NAMALWA (cell line): ENCODE data around the gene CNTNAP1.

Source experiments
- DNase-seq: peaks from one replicate; pipeline ENCODE4 v3.0.0-alpha.2; 2015; ENCODE audit warnings: low spot score

CNTNAP1 gene

DNA sequence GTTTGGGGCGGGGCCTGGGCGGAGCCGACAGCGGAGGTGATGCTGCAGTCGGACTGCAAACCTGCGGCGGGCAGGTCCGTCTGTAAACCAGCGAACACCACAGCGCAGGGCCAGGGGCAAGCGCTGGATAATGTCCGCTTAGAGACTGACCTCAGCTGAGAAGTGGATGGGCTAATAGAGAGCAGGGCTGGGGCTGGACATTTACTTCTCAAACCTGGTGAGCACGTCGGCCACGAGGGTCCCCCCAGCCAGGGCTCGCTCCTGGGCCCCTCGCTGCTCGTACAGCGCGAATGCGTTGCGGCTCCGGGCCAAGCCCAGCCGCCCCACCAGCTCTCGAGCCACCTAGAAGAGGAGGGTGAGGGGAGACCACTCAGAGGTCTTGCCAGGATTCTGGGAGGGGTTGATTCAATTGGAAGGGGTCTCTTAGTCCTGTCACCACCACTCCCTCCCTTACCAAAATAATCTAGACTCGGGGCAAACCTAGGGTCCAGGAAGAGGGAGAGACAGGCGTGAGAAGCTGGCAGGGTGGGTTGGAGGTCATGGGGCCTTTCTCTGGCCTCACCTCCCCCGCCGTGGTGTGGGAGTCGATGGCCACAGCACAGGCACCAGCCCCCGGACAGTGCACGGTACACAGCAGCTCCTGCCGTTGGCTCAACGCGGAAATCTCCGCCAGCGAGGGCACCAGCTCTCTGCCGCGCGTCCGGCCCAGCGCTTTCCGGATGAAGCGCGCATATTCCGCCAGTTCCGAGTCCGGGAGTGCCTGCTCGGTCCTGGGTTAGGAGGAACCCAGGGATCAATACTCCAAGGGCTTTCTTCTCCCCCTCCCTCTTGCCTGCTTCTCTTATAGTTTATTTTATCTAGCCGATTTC, 11.3 kb upstream of the CNTNAP1 start:
- DNase-seq, result no peak

DNA sequence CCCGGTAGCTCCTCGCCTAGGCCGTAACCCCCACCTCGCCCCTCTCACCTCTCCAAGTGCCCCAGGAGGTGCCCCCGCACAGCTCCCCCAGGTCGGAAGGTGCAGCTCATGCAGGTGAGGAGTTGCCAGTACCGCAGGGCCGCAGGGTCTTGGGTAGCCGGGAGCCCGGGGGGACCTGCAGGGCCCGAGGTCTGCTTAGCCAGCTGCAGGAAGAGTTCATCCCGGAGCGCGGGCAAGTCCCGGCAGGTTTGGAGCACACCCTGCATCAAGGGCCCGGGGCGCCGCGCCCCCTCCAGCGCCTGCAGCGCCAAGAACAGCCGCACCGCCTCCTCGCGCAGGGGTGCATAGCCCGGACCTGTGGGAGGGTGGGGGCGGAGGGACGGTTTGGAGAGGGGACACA, 10.3 kb upstream of the CNTNAP1 start:
- DNase-seq, result no peak

DNA sequence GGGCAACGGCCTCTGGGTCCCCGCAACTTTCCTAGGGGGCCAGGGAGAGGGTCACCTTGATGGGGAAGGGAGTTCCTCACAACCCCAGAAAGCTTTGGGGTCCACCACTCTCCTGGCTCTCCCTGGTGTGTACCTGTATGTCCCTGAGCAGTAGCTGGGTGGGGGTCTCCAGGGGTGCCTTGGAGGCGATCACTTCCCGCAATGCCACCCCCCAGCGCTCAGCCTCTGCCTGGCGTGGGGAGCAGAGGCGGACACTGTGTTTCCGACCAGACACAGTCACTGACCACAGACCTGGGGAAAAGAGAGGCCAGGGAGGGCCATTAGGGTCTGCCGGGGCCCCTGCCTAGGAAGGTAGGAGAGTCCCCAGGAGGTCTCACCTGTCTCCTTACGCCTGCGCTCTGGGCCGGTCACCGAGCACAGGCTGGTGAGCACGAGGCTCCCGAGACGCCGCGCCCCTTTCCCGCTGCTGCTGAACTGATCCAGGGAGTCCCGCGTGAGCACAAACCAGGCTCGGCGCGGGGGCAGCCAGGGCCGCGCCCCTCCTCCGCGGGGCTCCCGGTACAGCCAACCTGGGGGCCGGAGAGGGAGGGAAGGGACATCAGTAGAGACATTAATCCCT, 9.0 kb upstream of the CNTNAP1 start:
- DNase-seq, result no peak

DNA sequence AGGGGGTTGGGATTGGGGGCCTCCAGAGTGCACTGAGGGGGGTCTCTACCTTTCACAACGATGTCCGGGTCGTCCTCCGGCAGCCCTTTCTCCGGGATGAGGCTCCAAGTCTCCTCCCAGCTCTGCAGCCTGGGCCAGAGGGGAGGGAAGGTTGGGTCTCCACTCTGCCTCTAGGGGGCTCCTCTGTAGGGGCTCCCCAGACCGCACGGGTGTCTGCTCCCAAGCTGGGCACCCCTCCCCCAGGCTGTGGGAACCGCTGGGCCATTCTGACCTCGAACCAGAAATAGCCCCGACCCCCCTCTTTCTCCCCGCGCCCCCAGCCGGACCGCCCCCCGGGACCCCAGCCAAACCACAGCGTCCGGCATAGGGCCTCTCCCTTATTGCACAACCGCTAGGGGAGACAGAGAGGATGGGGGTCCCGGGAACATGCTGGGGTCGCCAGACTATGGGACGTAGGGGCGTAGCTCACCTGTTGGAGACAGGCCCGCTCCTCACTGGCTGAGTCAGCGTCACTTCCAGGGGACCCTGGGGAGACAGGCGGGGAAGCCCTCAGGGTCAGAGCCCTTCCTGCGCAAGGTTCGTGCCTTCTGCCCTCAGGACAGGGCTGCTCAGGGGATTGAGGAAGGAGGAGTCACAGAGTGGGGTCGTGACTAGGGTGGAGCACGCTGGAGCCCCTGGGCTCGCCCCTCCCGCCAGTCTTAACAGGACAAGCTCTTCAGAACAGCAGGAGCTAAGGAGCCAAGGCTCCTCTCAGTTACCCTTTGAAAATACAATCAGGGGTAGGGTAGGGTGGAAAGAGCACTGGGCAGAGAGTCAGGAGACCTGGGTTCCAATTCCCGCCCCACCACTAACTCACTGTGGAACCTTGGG, 8.2 kb upstream of the CNTNAP1 start:
- peak; percentile 67 for DNase-seq

DNA sequence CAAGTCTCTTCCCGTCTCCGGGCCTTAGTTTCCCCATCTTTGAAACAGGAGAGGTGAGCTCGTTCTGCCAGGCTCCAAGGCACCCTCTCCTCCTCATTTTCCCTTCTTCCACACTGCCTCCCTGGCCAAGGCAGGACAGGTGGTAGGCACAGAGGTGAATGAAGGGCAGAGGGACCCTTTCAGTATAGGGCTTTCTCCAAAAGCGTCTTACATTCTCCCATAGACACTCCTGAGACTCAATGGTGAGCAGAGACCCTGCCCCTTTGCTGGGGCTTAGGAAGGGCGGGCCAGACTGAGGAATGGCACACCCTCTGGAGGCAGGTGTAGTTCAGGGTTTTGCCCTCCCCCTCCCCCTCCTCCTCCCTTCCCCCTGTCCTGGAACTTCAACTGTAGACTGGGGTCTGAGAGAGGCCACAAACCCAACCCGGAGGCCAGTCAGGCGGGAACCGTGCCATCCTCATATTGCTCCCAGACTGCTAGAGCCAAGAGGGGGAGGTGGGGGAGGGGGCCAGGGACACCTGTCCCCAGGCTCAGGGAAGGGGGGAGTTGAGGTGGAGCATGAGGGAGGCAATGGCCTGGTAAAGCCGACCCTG, 7.5 kb upstream of the CNTNAP1 start:
- DNase-seq, result peak; percentile 45

GRCh38 chr17:42675348-42675964, 6.9 kb upstream of the CNTNAP1 start:
- DNase-seq, result peak; percentile 40

GRCh38 chr17:42675965-42676423, 6.3 kb upstream of the CNTNAP1 start:
- peak; percentile 21 for DNase-seq

- DNase-seq, result peak; percentile 60
Observed at GRCh38 chr17:42676424-42677011, 5.8 kb upstream of the CNTNAP1 start, which contains the start of gene PLEKHH3. Gene PLEKHH3 (minus strand): TSS chr17:42676994. CDS start chr17:42676563, 431 bp downstream.

DNA sequence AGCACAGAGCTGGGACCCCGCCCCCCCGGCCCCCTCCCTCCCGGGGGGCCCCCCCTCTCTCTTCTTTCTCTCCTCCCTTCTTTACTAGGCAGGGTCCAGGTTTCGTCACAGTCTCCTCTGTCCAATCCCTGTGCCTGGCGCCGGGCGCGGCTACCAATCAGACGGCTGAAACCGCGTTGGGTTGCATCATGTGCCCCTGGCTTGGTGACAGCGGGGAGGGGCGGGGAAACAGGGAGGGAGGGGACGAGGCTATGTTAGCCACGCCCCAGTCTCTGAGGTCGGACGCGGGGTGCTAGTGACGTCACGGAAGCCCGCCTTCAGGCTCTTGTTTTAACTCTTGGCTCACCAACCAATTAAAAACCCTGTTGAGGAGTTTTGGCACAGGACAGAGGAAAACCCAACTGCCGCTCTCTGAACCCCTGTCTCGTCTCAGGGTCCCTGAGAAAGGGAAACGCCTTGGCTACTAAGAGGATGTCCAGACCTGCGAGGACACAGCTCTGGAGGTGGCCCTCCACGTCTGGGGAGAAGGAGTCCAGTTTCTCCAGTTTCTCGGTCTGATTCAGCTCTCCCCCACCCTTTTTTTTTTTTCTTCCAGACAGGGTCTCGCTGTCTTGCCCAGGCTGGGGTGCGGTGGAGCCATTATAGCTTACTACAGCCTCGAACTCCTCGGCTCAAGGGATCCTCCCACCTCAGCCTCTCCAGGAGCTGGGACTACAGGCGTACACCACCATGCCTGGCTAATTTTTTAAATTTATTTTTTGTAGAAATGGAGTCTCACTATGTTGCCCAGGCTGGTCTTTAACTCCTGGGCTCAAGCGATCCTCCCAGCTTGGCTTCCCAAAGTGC, 5.1 kb upstream of the CNTNAP1 start:
- DNase-seq, result peak; percentile 100

DNA sequence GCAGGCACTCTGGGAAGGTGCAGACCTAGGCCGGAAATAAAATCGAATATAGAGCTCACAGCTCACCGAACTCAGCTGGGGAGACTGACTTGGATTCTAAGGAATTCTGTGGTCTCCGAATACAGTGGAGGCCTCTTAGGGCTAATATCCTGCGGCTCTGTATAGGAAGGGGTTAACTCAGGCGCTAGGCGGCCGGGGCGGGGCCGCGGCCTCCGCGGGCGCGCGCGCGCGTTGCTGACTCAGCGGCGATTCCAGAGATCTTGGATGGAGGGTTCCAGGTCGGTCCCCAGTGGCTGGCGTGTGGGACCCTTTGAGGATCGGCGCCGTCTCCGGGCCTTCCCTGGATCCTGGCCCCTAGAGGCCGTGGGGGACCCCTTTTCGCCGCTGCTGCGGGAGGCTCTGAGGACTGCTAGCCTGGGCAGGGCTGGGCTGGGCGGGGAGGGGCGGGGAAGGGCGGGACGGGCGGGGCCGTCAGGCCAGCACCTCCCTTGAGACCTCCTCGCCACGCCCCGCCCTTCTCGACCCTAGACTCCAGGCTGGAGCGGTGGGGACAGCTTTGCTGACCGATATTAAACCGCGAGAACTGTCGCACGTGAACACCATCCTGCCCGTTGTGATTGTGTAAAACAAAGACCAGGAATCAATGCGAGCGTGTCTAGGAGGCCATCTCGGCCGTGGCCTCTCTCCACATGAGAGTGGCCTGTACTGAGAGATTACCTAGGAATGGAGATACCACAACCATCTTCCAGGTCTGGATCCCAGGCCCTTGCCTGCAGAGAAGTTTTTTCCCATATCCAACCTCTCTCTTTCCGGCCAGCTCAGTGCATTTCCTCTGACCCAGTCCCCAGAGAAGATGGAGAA, 4.2 kb upstream of the CNTNAP1 start:
- DNase-seq, result peak; percentile 94

- peak; percentile 71 for DNase-seq
Observed at GRCh38 chr17:42678951-42679491, 3.3 kb upstream of the CNTNAP1 start.

GRCh38 chr17:42679492-42680330, 2.6 kb upstream of the CNTNAP1 start:
- peak; percentile 90 for DNase-seq

DNA sequence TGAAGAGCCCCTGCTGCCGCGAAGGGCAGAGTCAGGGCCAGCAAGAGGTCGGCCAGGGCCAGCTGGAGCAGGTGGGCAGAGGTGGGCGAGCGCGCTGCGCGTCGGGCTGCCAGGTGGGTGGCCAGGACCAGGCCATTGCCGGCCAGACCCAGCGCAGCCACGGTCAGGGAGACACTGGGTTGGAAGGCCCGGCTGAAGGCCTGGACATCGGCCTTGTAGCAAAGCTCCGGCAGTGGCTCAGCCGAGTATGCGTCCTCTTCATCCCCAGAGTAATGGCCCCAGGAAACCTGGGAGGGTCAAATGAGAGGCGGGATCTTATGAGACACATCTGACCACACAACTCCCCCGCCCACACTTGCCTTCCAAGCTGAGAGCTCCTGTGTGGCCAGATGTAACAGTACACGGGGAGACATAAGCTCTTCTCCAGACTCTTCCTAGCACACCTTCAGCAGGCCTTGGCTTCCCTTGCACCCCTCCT, 2.0 kb upstream of the CNTNAP1 start:
- DNase-seq, result peak; percentile 26

GRCh38 chr17:42682722-42683403, 532 bp downstream of the CNTNAP1 start:
- DNase-seq, result no peak

- no peak for DNase-seq
Observed at GRCh38 chr17:42683407-42684034, 1.2 kb downstream of the CNTNAP1 start.

- DNase-seq, result no peak
Observed at GRCh38 chr17:42684929-42685556, 2.7 kb downstream of the CNTNAP1 start.
